Right atrium auricular region (tissue), 2 donors: ENCODE results near the gene MIGA2. TPM values are rescaled to one million over a fixed set of nuclear protein-coding genes. Genes with fewer than 3 reads are reported as not detected.

Source experiments
- DNase-seq: peaks from one replicate; pipeline ENCODE4 v3.0.0-alpha.2; 2019; ENCODE audit warnings: low spot score
- H3K27ac ChIP-seq, 2 donors: fragments of 200-600 bp; sonication (generic); 1 replicate in 1 of 2; 2 replicates in 1 of 2; pipeline ENCODE4 v1.5.1; 2016 to 2019
- H3K27me3 ChIP-seq, 2 donors: fragments of 200-600 bp; sonication (generic); one replicate each; pipeline versions ENCODE4 v1.5.1 to v1.6.0; 2017 to 2019
- H3K36me3 ChIP-seq: fragments of 200-600 bp; sonication (generic); one replicate; pipeline ENCODE4 v1.5.1; 2016
- H3K4me1 ChIP-seq, 2 donors: fragments of 200-600 bp; sonication (generic); one replicate each; pipeline versions ENCODE4 v1.5.1 to v1.6.0; 2017 to 2019
- H3K4me3 ChIP-seq, 2 donors: fragments of 200-600 bp; sonication (generic); 1 replicate in 1 of 2; 2 replicates in 1 of 2; pipeline ENCODE4 v1.5.1; 2017 to 2019; ENCODE audit warnings: mild to moderate bottlenecking in 1 of 2, moderate library complexity in 1 of 2
- H3K9me3 ChIP-seq, 2 donors: fragments of 200-600 bp; sonication (generic); one replicate each; pipeline ENCODE4 v1.5.1; 2019
- CTCF ChIP-seq, 2 donors: fragments of 200-600 bp; sonication (generic); IDR thresholded peaks; one replicate each; pipeline ENCODE4 v1.5.1; 2019; ENCODE audit warnings: antibody characterized with exemption in 2 of 2
- total RNA-seq, 2 donors: library from RNA; depleted of rRNA; stranded (reverse); fragments of >200 nt; gene quantifications; one replicate each; pipeline ENCODE4 v1.1.0, GENCODE V29; 2016

The MIGA2 gene
- total RNA-seq, 2 donors from 2014 or later = 34.2 to 40.2 TPM

GRCh38 chr9:129074106-129074505 lies 37.7 kb downstream of the MIGA2 start:
- Histone ChIP-seq H3K27me3 (no peaks in the 10 kb centered on the region), H3K4me3 (no peak overlapping the region), H3K27ac (no peak overlapping the region), H3K4me1 (peaks cover 0 to 12% of the 10 kb centered on the region in 2 donors), H3K36me3 (no peaks in the 10 kb centered on the region), H3K9me3 (no peaks in the 10 kb centered on the region)
- TF ChIP-seq CTCF (IDR thresholded peaks at IDR 0.05) = no peak
- DNase-seq = no peak

- no peak for DNase-seq
- Histone ChIP-seq H3K4me1 (peaks cover 0 to 8% of the 10 kb centered on the region in 2 donors), H3K4me3 (no peak overlapping the region), H3K36me3 (no peaks in the 10 kb centered on the region), H3K27ac (no peak overlapping the region), H3K9me3 (no peaks in the 10 kb centered on the region), H3K27me3 (no peaks in the 10 kb centered on the region)
- TF ChIP-seq CTCF (IDR thresholded peaks at IDR 0.05) = no peak
Observed at GRCh38 chr9:129075996-129076639, 39.7 kb downstream of the MIGA2 start.

GRCh38 chr9:129076640-129077037 lies 40.2 kb downstream of the MIGA2 start:
- Histone ChIP-seq H3K4me3 (no peak overlapping the region), H3K9me3 (no peaks in the 10 kb centered on the region), H3K36me3 (no peaks in the 10 kb centered on the region), H3K27ac (no peak overlapping the region), H3K27me3 (no peaks in the 10 kb centered on the region), H3K4me1 (peaks cover 0 to 10% of the 10 kb centered on the region in 2 donors)
- DNase-seq = no peak
- TF ChIP-seq CTCF (IDR thresholded peaks at IDR 0.05) = no peak

GRCh38 chr9:129077236-129077635 lies 40.8 kb downstream of the MIGA2 start:
- no peaks in the 10 kb centered on the region for H3K36me3 ChIP-seq
- peaks cover 0 to 16% of the 10 kb centered on the region in 2 donors for H3K4me1 ChIP-seq
- no peak for TF ChIP-seq CTCF (IDR thresholded peaks at IDR 0.05)
- no peaks in the 10 kb centered on the region for H3K9me3 ChIP-seq
- H3K4me3 ChIP-seq = no peak overlapping the region
- H3K27me3 ChIP-seq = no peaks in the 10 kb centered on the region
- no peak overlapping the region for H3K27ac ChIP-seq
- DNase-seq = no peak

- Histone ChIP-seq H3K27me3 (no peaks in the 10 kb centered on the region), H3K27ac (no peak overlapping the region), H3K9me3 (no peaks in the 10 kb centered on the region), H3K4me3 (no peak overlapping the region), H3K36me3 (no peaks in the 10 kb centered on the region), H3K4me1 (peaks cover 0 to 22% of the 10 kb centered on the region in 2 donors)
- DNase-seq = no peak
- no peak for TF ChIP-seq CTCF (IDR thresholded peaks at IDR 0.05)
Observed at GRCh38 chr9:129078691-129079503, 42.5 kb downstream of the MIGA2 start.
